SK-N-SH (cell line): Measurements from ENCODE around the gene EFCAB6.

Experiments used
- CTCF ChIP-seq: fragments of 200-600 bp; sonication (generic); IDR thresholded peaks from 2 replicates; pipeline ENCODE4 v1.6.1; 2017; ENCODE audit warnings: antibody characterized with exemption, mild to moderate bottlenecking, moderate library complexity
- EP300 ChIP-seq, 2 experiments: IDR thresholded peaks; 2 replicates each; pipeline versions ENCODE4 v1.4.0 to v1.6.1; 2012; ENCODE audit warnings: borderline replicate concordance in 1 of 2, low read depth in 1 of 2, low read length in 1 of 2
- MAX ChIP-seq: IDR thresholded peaks from 2 replicates; pipeline ENCODE4 v1.4.0; 2012; ENCODE audit warnings: low read depth
- RFX5 ChIP-seq: IDR thresholded peaks from 2 replicates; pipeline ENCODE4 v1.6.1; 2012; ENCODE audit warnings: mild to moderate bottlenecking, improper control_type of control experiment, low read length
- TAF1 ChIP-seq: IDR thresholded peaks from 2 replicates; pipeline ENCODE4 v1.6.1; 2012; ENCODE audit warnings: low read depth, mild to moderate bottlenecking, low read length, moderate library complexity, borderline replicate concordance
- ZBTB33 ChIP-seq: IDR thresholded peaks from 2 replicates; pipeline ENCODE4 v1.4.0; 2012; ENCODE audit warnings: low read depth, borderline replicate concordance

- TF ChIP-seq CTCF (0 out of 2 replicates have a peak, but pooled peaks have one; percentile 10), EP300 (IDR thresholded peaks at IDR 0.05; ENCODE audit: borderline replicate concordance in 1 of 2, low read depth in 1 of 2, low read length in 1 of 2) (no peak), MAX (no peak), TAF1 (no peak), RFX5 (no peak), ZBTB33 (no peak)
Observed at GRCh38 chr22:43592476-43592875, 219.6 kb downstream of the EFCAB6 start.
